GM12875 (cell line): ENCODE measurements around the gene QSOX1.
A peak's percentile ranks its signal among the peaks of the same experiment; 100 is the strongest.

Source experiments
- H3K4me3 ChIP-seq: one replicate; pipeline ENCODE4 v1.5.1; 2011; ENCODE audit warnings: low read depth, low read length, control low read depth
- CTCF ChIP-seq: IDR thresholded peaks from 2 replicates; pipeline ENCODE4 v1.5.1; 2011; ENCODE audit warnings: low read depth, mild to moderate bottlenecking, control low read depth, inconsistent platforms, low read length, moderate library complexity, borderline replicate concordance; ENCODE audit not compliant: insufficient read depth

The QSOX1 gene

GRCh38 chr1:180230791-180231505 is 76.3 kb downstream of the QSOX1 start:
- peak overlapping the region; percentile 53 for H3K4me3 ChIP-seq
- no peak for TF ChIP-seq CTCF

DNA sequence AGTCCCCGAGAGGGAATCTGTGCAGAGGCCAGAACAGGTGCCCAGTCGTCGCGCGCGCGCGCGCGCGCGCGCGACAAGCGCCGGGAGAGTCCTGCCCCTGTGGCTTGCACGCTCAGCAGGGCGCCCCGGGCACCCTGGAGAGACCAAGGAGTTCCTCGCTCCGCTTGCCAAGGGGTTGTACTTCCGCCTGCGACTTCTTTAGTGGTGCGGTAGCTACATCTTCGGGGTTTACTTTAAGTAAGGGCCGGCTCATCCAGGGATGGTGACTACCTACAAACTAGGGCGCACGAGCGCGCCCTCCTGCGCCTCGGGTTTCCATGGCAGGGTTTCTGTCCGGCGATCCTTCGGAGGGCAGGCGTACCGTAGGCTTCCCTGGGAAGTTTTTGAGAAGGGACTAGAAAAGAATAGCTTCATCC is 76.8 kb downstream of the QSOX1 start:
- TF ChIP-seq CTCF, result peak; percentile 14; the same call in 1 of the 2 replicates
- peak overlapping the region; percentile 53 for H3K4me3 ChIP-seq

DNA sequence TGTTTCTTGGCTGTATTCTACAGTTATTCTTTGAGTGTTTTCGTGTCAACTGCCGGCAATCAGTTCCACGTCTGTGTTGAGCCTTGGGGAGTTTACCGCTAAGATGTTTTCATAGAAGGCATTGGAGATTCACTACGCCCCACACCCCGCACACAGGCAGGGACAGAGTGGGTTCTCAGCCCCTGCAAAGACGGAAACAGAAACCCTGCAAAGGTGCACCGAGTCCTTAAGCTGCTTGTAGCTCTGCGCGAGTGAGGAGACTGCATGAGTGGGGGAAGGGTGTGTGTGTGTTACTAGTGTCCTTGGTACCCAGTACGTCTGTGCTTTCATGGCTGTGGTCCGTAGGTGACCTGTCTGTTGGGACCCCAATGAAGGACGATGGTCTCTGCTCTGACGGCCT is 77.3 kb downstream of the QSOX1 start:
- no peak for TF ChIP-seq CTCF
- H3K4me3 ChIP-seq, result peak overlapping the region; percentile 53

GRCh38 chr1:180232521-180233043 is 77.9 kb downstream of the QSOX1 start:
- no peak for TF ChIP-seq CTCF
- no peak overlapping the region for H3K4me3 ChIP-seq

DNA sequence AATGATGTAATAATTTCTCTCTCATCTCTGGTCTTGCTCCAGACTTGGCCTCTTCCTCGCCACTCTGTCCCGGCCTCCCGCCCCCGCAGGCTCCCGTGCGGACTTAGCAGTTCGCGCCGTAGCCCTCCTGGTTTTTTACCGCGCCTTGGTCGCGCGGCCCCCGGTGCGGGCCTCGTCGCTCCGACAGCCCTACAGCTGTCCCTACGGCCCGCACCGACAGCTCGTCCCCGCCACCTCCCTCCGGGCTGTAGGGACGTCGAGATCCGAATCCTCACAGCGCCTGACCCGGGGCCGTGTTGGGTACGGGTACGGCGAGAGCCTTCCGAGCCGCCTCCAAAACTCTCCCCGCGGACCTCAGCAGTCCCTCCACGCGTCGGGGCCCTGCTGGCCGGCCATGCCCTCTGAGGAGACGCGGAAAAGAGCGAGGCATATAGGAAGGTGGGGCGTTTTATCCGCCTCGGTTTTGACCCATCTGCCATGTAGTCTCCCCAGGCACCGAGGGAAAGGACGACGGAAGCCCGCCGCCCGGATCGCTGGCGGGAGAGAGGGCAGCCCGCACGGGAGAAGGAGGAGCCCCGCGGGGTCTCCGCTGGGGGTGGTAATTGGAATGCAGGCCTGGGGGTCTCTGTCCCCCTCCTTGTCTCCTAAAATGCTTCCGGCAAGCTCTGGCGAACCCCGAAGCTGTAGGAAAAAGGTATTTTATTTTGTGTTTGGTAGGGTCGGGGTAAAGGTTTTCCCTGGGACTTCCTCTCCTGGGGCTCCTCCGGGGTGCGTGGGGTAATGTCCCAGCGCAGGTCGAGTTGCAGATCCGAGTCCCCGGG is 78.7 kb downstream of the QSOX1 start:
- H3K4me3 ChIP-seq, result no peak overlapping the region
- TF ChIP-seq CTCF, result no peak

GRCh38 chr1:180234369-180235076 is 79.9 kb downstream of the QSOX1 start:
- TF ChIP-seq CTCF, result no peak
- no peak overlapping the region for H3K4me3 ChIP-seq
